ENCODE data around the gene DMBT1. TPM values are rescaled to one million over a fixed set of nuclear protein-coding genes. Genes with fewer than 3 reads are reported as not detected.
A peak's percentile ranks its signal among the peaks of the same experiment; 100 is the strongest.

DMBT1 gene
- total RNA-seq (2014; rRNA removed; shearing (Covaris generic); ENCODE audit: low replicate concordance) = not detected in 2 replicates

GRCh38 chr10:122560279-122560804, at the start of gene DMBT1:
Gene DMBT1 (plus strand): TSS chr10:122560754. CDS start chr10:122560771, 17 bp downstream.
- Histone ChIP-seq H3K9me3 (no peaks in the 10 kb centered on the region), H3K27me3 (peaks cover 8% of the 10 kb centered on the region), H3K36me3 (no peaks in the 10 kb centered on the region), H3K4me3 (no peak within 1 kb of the TSS)
- DNase-seq = no peak

- no peak overlapping the region for H3K4me3 ChIP-seq
- no peaks in the 10 kb centered on the region for H3K9me3 ChIP-seq
- DNase-seq = no peak
- no peaks in the 10 kb centered on the region for H3K27me3 ChIP-seq
- no peaks in the 10 kb centered on the region for H3K36me3 ChIP-seq
These were observed 47.5 kb upstream of the DMBT1 start for GRCh38 chr10:122513053-122513452.

GRCh38 chr10:122514045-122514840, 46.3 kb upstream of the DMBT1 start:
- Histone ChIP-seq H3K9me3 (no peaks in the 10 kb centered on the region), H3K36me3 (no peaks in the 10 kb centered on the region), H3K4me3 (no peak overlapping the region), H3K27me3 (no peaks in the 10 kb centered on the region)
- DNase-seq = no peak

- Histone ChIP-seq H3K27me3 (no peaks in the 10 kb centered on the region), H3K9me3 (no peaks in the 10 kb centered on the region), H3K36me3 (no peaks in the 10 kb centered on the region), H3K4me3 (no peak overlapping the region)
- no peak for DNase-seq
These were observed 45.5 kb upstream of the DMBT1 start for GRCh38 chr10:122515022-122515424.

GRCh38 chr10:122515588-122516231, 44.8 kb upstream of the DMBT1 start:
- Histone ChIP-seq H3K36me3 (no peaks in the 10 kb centered on the region), H3K27me3 (no peaks in the 10 kb centered on the region), H3K9me3 (no peaks in the 10 kb centered on the region), H3K4me3 (no peak overlapping the region)
- no peak for DNase-seq

GRCh38 chr10:122516734-122517133, 43.8 kb upstream of the DMBT1 start:
- Histone ChIP-seq H3K36me3 (no peaks in the 10 kb centered on the region), H3K27me3 (no peaks in the 10 kb centered on the region), H3K9me3 (no peaks in the 10 kb centered on the region), H3K4me3 (no peak overlapping the region)
- DNase-seq = no peak

- H3K27me3 ChIP-seq = no peaks in the 10 kb centered on the region
- H3K9me3 ChIP-seq = no peaks in the 10 kb centered on the region
- no peak overlapping the region for H3K4me3 ChIP-seq
- DNase-seq = no peak
- H3K36me3 ChIP-seq = no peaks in the 10 kb centered on the region
These were observed 41.4 kb upstream of the DMBT1 start for GRCh38 chr10:122519144-122519543.

- no peak for DNase-seq
- Histone ChIP-seq H3K9me3 (no peaks in the 10 kb centered on the region), H3K27me3 (no peaks in the 10 kb centered on the region), H3K4me3 (no peak overlapping the region), H3K36me3 (no peaks in the 10 kb centered on the region)
These were observed 40.7 kb upstream of the DMBT1 start for GRCh38 chr10:122519873-122520272.

- no peaks in the 10 kb centered on the region for H3K36me3 ChIP-seq
- no peaks in the 10 kb centered on the region for H3K27me3 ChIP-seq
- peak; percentile 16 for DNase-seq
These were observed 39.5 kb upstream of the DMBT1 start for GRCh38 chr10:122521011-122521410.

GRCh38 chr10:122524811-122525210, 35.7 kb upstream of the DMBT1 start:
- no peaks in the 10 kb centered on the region for H3K27me3 ChIP-seq
- H3K4me3 ChIP-seq = no peak overlapping the region
- no peaks in the 10 kb centered on the region for H3K36me3 ChIP-seq
- H3K9me3 ChIP-seq = no peaks in the 10 kb centered on the region
- DNase-seq = no peak

More at GRCh38 chr10:122521011-122521410, 39.5 kb upstream of the DMBT1 start:
- Histone ChIP-seq H3K4me3 (no peak overlapping the region), H3K9me3 (no peaks in the 10 kb centered on the region)

GRCh38 chr10:122525788-122526187, 34.8 kb upstream of the DMBT1 start:
- Histone ChIP-seq H3K4me3 (no peak overlapping the region), H3K27me3 (no peaks in the 10 kb centered on the region), H3K9me3 (no peaks in the 10 kb centered on the region), H3K36me3 (no peaks in the 10 kb centered on the region)
- no peak for DNase-seq

- Histone ChIP-seq H3K9me3 (no peaks in the 10 kb centered on the region), H3K27me3 (no peaks in the 10 kb centered on the region), H3K36me3 (no peaks in the 10 kb centered on the region), H3K4me3 (no peak overlapping the region)
- no peak for DNase-seq
These were observed 33.7 kb upstream of the DMBT1 start for GRCh38 chr10:122526892-122527291.

GRCh38 chr10:122530177-122530576, 30.4 kb upstream of the DMBT1 start:
- DNase-seq = peak; percentile 49
- Histone ChIP-seq H3K4me3 (no peak overlapping the region), H3K9me3 (no peaks in the 10 kb centered on the region), H3K27me3 (no peaks in the 10 kb centered on the region), H3K36me3 (no peaks in the 10 kb centered on the region)

GRCh38 chr10:122531261-122531660, 29.3 kb upstream of the DMBT1 start:
- no peaks in the 10 kb centered on the region for H3K9me3 ChIP-seq
- H3K4me3 ChIP-seq = no peak overlapping the region
- H3K36me3 ChIP-seq = no peaks in the 10 kb centered on the region
- no peak for DNase-seq
- H3K27me3 ChIP-seq = peaks cover 4% of the 10 kb centered on the region; the same call in 1 of the 2 replicates

- no peak for DNase-seq
- Histone ChIP-seq H3K27me3 (peaks cover 4% of the 10 kb centered on the region; the same call in 1 of the 2 replicates), H3K36me3 (no peaks in the 10 kb centered on the region), H3K9me3 (no peaks in the 10 kb centered on the region), H3K4me3 (no peak overlapping the region)
These were observed 28.6 kb upstream of the DMBT1 start for GRCh38 chr10:122531939-122532338.

GRCh38 chr10:122532601-122533296, 27.8 kb upstream of the DMBT1 start:
- Histone ChIP-seq H3K4me3 (no peak overlapping the region), H3K27me3 (peaks cover 4% of the 10 kb centered on the region; the same call in 1 of the 2 replicates), H3K36me3 (no peaks in the 10 kb centered on the region), H3K9me3 (no peaks in the 10 kb centered on the region)
- DNase-seq = no peak

- Histone ChIP-seq H3K4me3 (no peak overlapping the region), H3K36me3 (no peaks in the 10 kb centered on the region)
These were observed 23.0 kb upstream of the DMBT1 start for GRCh38 chr10:122537545-122537944.

More at GRCh38 chr10:122537545-122537944, 23.0 kb upstream of the DMBT1 start:
- peaks cover 4% of the 10 kb centered on the region; the same call in 1 of the 2 replicates for H3K27me3 ChIP-seq
- no peak for DNase-seq
- H3K9me3 ChIP-seq = no peaks in the 10 kb centered on the region
